GM18498 (cell line): ENCODE measurements around the gene APOB.

ENCODE experiments used
- ATAC-seq: cut with Tn5 transposase; IDR thresholded peaks from one replicate; pipeline ENCODE4 v1.9.1; 2021; ENCODE audit warnings: mild to moderate bottlenecking, moderate library complexity; ENCODE audit not compliant: unreplicated experiment

Gene APOB

GRCh38 chr2:20953146-20953824 is 90.6 kb downstream of the APOB start:
- no peak for ATAC-seq
